ENCODE results near the gene PEAK1.

GRCh38 chr15:77430652-77431051, 10.7 kb upstream of the PEAK1 start:
- TF ChIP-seq, protein P1, sequence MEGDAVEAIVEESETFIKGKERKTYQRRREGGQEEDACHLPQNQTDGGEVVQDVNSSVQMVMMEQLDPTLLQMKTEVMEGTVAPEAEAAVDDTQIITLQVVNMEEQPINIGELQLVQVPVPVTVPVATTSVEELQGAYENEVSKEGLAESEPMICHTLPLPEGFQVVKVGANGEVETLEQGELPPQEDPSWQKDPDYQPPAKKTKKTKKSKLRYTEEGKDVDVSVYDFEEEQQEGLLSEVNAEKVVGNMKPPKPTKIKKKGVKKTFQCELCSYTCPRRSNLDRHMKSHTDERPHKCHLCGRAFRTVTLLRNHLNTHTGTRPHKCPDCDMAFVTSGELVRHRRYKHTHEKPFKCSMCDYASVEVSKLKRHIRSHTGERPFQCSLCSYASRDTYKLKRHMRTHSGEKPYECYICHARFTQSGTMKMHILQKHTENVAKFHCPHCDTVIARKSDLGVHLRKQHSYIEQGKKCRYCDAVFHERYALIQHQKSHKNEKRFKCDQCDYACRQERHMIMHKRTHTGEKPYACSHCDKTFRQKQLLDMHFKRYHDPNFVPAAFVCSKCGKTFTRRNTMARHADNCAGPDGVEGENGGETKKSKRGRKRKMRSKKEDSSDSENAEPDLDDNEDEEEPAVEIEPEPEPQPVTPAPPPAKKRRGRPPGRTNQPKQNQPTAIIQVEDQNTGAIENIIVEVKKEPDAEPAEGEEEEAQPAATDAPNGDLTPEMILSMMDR (IDR thresholded peaks at IDR 0.05): no peak
- no peak for TF ChIP-seq POLR2A (IDR thresholded peaks at IDR 0.05)
